ENCODE measurements around the gene HOXA11.

The HOXA11 gene

GRCh38 chr7:27185013-27185853 is at the start of gene HOXA11:
Gene HOXA11, minus strand, starts transcription at chr7:27185232. Its CDS starts 88 bp downstream, at chr7:27185144.
- peak; percentile 98 for DNase-seq

GRCh38 chr7:27229448-27229847 is 44.4 kb upstream of the HOXA11 start:
- DNase-seq = no peak

GRCh38 chr7:27224983-27225934 is 40.2 kb upstream of the HOXA11 start:
- DNase-seq = no peak

GRCh38 chr7:27223941-27224575 is 39.0 kb upstream of the HOXA11 start:
- DNase-seq = no peak

GRCh38 chr7:27221201-27221797 is 36.3 kb upstream of the HOXA11 start:
- no peak for DNase-seq

- no peak for DNase-seq
These were observed 35.5 kb upstream of the HOXA11 start for GRCh38 chr7:27220440-27220955.

- no peak for DNase-seq
These were observed 34.8 kb upstream of the HOXA11 start for GRCh38 chr7:27219821-27220220.

- DNase-seq = no peak
These were observed 32.9 kb upstream of the HOXA11 start for GRCh38 chr7:27217951-27218350.

- no peak for DNase-seq
These were observed 30.3 kb upstream of the HOXA11 start for GRCh38 chr7:27215356-27215755.

- peak; percentile 51 for DNase-seq
These were observed 29.4 kb upstream of the HOXA11 start for GRCh38 chr7:27214239-27214950.

- no peak for DNase-seq
These were observed 28.6 kb upstream of the HOXA11 start for GRCh38 chr7:27213433-27214238.

GRCh38 chr7:27212497-27213432 is 27.7 kb upstream of the HOXA11 start:
- no peak for DNase-seq

- DNase-seq = no peak
These were observed 26.8 kb upstream of the HOXA11 start for GRCh38 chr7:27211764-27212204.

GRCh38 chr7:27211084-27211446 is 26.0 kb upstream of the HOXA11 start:
- no peak for DNase-seq

- DNase-seq = peak; percentile 54
These were observed 25.5 kb upstream of the HOXA11 start for GRCh38 chr7:27210441-27211083.

GRCh38 chr7:27209933-27210440 is 25.0 kb upstream of the HOXA11 start:
- no peak for DNase-seq

- no peak for DNase-seq
These were observed 24.0 kb upstream of the HOXA11 start for GRCh38 chr7:27208998-27209397.

GRCh38 chr7:27207348-27207985 is 22.4 kb upstream of the HOXA11 start:
- no peak for DNase-seq

All from EL (cell line).